ENCODE measurements around the gene RNASEH1.
A peak's percentile ranks its signal among the peaks of the same experiment; 100 is the strongest.
"Not testable (repeated sequence)": the region's sequence is repeated elsewhere in the genome, so short reads cannot be mapped to it uniquely, and the experiment has no call there.

RNASEH1 gene

GRCh38 chr2:3505771-3506170 is 52.4 kb downstream of the RNASEH1 start:
- Mint-ChIP-seq H3K4me1 (ENCODE audit: low read depth) (peaks cover 26% of the 10 kb centered on the region), H3K36me3 (ENCODE audit: low read depth) (peaks cover 89% of the 10 kb centered on the region), H3K27ac (peak overlapping the region; percentile 64), H3K9me3 (peaks cover 7% of the 10 kb centered on the region), H3K27me3 (no peaks in the 10 kb centered on the region), H3K4me3 (no peak overlapping the region)
- intact Hi-C loops (cut with micrococcal nuclease), result no loop called here

- no peak overlapping the region for H3K4me3 Mint-ChIP-seq
- intact Hi-C loops (cut with micrococcal nuclease), result no loop called here
- no peak overlapping the region for H3K27ac Mint-ChIP-seq
- peaks cover 7% of the 10 kb centered on the region for H3K9me3 Mint-ChIP-seq
- H3K4me1 Mint-ChIP-seq (ENCODE audit: low read depth), result peaks cover 26% of the 10 kb centered on the region
- H3K27me3 Mint-ChIP-seq, result no peaks in the 10 kb centered on the region
- peaks cover 91% of the 10 kb centered on the region for H3K36me3 Mint-ChIP-seq (ENCODE audit: low read depth)
These were observed 53.4 kb downstream of the RNASEH1 start for GRCh38 chr2:3504741-3505140.

- H3K4me1 Mint-ChIP-seq (ENCODE audit: low read depth), result peaks cover 23% of the 10 kb centered on the region
- H3K27ac Mint-ChIP-seq, result no peak overlapping the region
- no peaks in the 10 kb centered on the region for H3K27me3 Mint-ChIP-seq
- H3K4me3 Mint-ChIP-seq, result no peak overlapping the region
- intact Hi-C loops (cut with micrococcal nuclease), result no loop called here
- peaks cover 99% of the 10 kb centered on the region for H3K36me3 Mint-ChIP-seq (ENCODE audit: low read depth)
- peaks cover 3% of the 10 kb centered on the region for H3K9me3 Mint-ChIP-seq
These were observed 54.6 kb downstream of the RNASEH1 start for GRCh38 chr2:3503483-3503882.

- H3K27ac Mint-ChIP-seq, result no peak overlapping the region
- H3K27me3 Mint-ChIP-seq, result no peaks in the 10 kb centered on the region
- no peaks in the 10 kb centered on the region for H3K9me3 Mint-ChIP-seq
- no peak overlapping the region for H3K4me3 Mint-ChIP-seq
- intact Hi-C loops (cut with micrococcal nuclease), result no loop called here
- peaks cover 21% of the 10 kb centered on the region for H3K4me1 Mint-ChIP-seq (ENCODE audit: low read depth)
- H3K36me3 Mint-ChIP-seq (ENCODE audit: low read depth), result peaks cover 99% of the 10 kb centered on the region
These were observed 55.1 kb downstream of the RNASEH1 start for GRCh38 chr2:3503046-3503445.

GRCh38 chr2:3500326-3500899 is 57.7 kb downstream of the RNASEH1 start:
- Mint-ChIP-seq H3K4me1 (ENCODE audit: low read depth) (peaks cover 6% of the 10 kb centered on the region), H3K9me3 (no peaks in the 10 kb centered on the region), H3K4me3 (no peak overlapping the region), H3K27me3 (no peaks in the 10 kb centered on the region), H3K27ac (no peak overlapping the region), H3K36me3 (ENCODE audit: low read depth) (peaks cover 100% of the 10 kb centered on the region)
- intact Hi-C loops (cut with micrococcal nuclease), result no loop called here

GRCh38 chr2:3498783-3499394 is 59.2 kb downstream of the RNASEH1 start:
- intact Hi-C loops (cut with micrococcal nuclease), result no loop called here
- Mint-ChIP-seq H3K36me3 (ENCODE audit: low read depth) (peaks cover 98% of the 10 kb centered on the region), H3K4me3 (no peak overlapping the region), H3K27me3 (no peaks in the 10 kb centered on the region), H3K27ac (no peak overlapping the region), H3K9me3 (no peaks in the 10 kb centered on the region), H3K4me1 (ENCODE audit: low read depth) (no peaks in the 10 kb centered on the region)

GRCh38 chr2:3496708-3497080 is 61.4 kb downstream of the RNASEH1 start:
- H3K27ac Mint-ChIP-seq; H3K4me3 Mint-ChIP-seq; intact Hi-C loops (cut with micrococcal nuclease); H3K27me3 Mint-ChIP-seq; H3K9me3 Mint-ChIP-seq; H3K4me1 Mint-ChIP-seq (ENCODE audit: low read depth): not testable (repeated sequence)
- peaks cover 76% of the 10 kb centered on the region for H3K36me3 Mint-ChIP-seq (ENCODE audit: low read depth)

Measured in dendritic cell treated with granulocyte-macrophage colony-stimulating factor and Interleukin-4, amounts not matched to agents 40 ng/mL and 50 ng/mL, for 4 days (primary cell).